Measurements from ENCODE around the gene TXNRD2. TPM values are rescaled to one million over a fixed set of nuclear protein-coding genes. Genes with fewer than 3 reads are reported as not detected.

TXNRD2 gene
- total RNA-seq, 1 donor from 2014 or later: 104 TPM

DNA sequence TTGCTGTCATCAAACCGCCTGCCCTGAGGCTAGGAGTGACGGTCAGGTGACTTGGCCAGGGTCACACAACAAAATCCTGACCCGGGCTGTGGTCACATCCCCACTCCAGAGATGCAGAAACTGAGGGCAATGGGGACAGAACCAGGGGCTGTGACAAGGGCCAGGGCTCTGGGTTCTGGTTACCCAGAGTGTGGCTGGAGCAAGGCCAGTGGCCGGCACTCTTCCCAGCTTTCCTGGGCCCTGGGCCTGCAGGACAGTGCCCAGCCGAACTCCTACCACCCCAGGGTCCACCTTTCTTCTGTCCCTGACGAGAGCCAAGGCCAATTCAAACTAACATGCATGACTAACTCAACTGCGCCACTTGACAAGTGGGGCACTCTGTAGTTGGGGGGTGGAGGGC, 39.1 kb upstream of the TXNRD2 start:
- no peak for DNase-seq (ENCODE audit: extremely low read depth, low read depth, low spot score)

DNA sequence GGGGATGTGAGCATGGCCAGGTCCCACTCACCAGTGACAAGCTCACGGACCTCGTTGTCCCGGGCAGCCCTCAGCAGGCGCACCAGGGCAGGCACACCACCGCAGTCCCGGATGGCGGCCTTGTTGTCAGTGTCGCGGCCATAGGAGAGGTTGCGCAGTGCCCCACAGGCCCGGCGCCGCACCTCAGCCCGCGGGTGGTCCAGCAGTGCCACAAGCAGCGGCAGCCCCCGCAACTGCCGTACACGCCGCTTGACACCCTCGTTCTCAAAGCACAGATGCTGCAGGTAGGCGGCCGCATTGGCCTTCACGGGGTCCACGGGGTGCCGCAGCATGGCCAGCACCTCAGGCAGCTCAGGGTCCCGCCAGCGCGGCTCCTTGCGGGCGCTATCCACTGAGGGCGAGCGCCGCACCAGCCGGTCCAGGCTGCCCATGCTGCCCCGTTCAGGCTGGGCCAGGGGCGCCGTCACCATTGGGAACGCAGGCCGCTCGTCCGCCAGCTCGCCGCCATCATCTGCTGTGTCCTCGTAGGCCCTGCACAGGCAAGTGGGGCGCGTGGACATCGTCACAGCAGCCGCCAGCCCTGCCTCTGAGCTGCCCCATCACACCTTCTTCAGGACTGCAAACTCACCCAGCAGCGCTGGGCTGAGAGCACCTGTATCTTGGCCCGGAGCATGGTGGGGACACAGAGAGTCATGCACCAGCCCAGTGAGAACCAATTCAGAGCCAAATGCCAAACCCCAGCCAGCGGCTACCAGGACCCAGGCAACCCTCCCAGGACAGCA, 38.3 kb upstream of the TXNRD2 start:
- DNase-seq (ENCODE audit: extremely low read depth, low read depth, low spot score): no peak

DNA sequence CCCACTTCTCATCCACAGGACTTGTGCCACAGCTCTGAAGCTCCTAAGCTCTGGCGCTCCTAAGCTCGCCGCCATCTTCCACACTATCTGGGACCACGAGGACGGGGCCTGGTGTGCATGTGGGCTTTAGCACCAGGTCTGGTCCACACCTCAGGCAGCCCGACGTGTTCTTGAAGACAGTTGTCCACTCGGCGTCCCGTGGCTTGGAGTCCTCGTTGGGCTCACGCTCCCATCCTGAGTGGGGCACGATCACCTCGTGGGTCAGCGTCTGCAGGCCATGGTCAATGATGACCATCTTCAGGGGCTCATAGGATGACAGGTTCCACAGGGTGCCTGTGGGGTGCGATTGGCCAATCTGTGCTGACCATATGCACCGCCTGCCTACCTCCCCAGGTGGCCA, 37.1 kb upstream of the TXNRD2 start:
- no peak for DNase-seq (ENCODE audit: extremely low read depth, low read depth, low spot score)

DNA sequence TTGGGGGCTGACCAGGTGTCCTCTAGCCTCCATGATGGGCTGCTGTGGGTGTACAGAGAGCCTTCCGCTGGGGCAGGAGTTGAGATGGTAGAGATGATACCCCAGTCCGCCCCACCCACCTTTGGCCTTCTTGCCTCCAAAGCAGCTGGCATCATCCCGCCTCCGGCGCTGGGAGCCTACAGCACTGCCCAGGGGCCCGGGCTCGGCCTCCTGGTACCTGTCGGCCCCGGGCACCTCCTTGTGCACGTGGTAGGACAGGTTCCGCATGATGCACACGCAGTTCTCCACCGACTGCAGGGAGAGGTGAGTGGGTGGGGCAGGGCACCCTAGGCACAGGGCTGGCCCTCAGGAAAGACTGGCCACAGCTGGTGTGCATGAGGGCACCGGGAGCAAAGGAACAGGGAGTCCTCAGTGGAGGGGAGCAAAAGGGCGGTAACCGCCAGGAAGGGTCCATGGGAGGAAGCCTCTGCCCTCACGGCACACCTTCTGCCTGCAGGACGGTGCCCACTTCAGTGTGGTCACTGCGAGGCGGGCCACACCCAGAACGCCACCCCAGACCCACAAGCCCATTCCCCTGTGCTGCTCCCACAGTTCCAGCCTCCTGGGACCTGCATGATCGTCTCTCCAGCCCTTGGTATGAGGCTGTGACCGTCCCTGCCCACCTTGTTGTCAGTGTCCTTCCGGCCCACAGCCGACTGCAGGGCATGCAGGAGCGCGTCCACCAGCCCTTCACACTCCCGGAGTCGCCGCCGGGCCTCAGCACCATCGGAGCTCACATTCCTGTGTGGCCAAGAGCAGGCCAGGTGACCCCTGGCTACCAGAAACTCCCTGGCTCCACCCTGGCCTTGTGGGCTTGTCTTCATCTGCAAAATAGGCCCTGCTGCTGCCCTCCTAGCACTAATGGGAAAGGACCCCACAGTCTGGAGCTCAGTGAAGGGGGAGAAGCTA, 36.0 kb upstream of the TXNRD2 start:
- no peak for DNase-seq (ENCODE audit: extremely low read depth, low read depth, low spot score)

GRCh38 chr22:19976671-19977070, 35.1 kb upstream of the TXNRD2 start:
- DNase-seq (ENCODE audit: extremely low read depth, low read depth, low spot score): no peak

DNA sequence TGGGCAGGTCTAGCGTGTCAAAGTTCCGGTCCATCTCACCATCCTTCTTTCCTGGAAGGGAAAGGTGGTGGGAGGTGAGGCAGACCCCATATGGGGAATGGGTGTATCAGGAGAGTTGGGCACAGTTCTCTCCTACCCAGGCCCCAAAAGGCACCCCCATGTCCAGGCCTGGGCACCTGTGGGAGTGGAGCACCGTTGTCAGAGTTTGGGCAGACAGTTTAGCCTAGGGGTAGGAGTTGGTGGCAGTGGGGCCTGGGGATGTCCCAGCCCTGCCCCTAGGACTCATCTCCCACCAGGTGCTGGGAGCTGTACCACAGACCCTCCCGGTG, 34.1 kb upstream of the TXNRD2 start:
- DNase-seq (ENCODE audit: extremely low read depth, low read depth, low spot score): no peak

- DNase-seq (ENCODE audit: extremely low read depth, low read depth, low spot score): no peak
These were observed 33.5 kb upstream of the TXNRD2 start for GRCh38 chr22:19974935-19975706.

DNA sequence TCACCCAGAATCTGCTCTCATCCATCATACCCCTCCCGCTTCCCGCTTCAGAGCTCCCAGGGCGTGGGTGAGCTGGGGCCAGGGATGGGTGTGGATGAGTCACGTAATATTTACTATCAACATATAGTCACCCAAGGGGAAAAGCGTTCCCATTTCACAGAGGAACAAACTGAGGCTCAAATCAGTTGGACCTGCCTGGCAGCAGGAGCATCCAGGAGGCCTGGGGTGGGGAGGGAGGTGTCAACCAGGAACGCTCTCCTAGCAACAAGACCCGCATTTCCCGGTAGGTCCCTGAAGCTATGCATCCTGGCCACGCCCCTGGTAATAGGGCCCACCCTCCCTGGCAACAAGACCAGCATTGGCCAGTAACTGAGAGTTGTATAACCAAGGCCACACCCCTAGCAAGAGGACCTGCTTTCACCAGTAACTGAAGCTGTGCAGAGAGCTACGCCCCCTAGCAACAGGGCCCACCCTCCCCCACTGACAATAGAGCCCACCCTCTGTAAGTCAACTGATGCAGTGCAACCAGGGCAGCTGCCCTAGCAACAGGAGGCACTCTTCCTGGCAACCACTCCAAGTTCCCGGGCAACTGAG, 32.7 kb upstream of the TXNRD2 start:
- no peak for DNase-seq (ENCODE audit: extremely low read depth, low read depth, low spot score)

DNA sequence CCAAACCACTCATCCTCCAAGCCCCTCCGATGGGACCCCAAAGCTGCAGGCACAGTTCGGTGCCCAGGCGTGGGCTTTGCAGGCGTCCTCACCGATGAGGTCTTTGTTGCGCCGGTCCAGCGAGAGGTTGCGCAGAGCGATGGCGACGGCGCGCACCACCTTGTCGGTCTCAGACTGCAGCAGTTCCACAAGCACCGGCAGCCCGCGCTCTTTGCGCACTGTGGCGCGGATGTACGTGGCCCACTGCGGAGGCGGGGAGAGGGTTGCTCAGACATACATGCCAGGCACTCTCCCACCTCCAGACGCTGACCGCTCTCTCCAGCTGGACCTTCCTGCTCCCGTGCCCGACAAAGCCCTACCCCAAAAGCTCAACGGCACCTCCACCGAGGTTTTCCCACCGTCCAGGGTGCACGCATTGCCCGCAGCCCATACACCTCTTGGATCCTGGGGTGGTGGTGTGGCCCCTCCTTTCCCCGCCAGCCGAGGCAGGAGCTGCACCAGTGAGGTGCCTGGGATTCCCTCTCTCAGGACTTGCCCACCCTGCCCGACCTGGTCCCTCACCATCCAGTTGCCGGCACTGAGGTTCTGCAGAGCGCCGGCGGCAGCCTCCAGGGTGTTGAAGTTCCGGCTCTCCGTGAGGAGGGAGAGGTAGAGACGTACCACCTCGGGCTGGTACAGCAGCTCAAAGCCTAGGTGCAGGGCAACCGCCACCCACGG, 32.1 kb upstream of the TXNRD2 start:
- no peak for DNase-seq (ENCODE audit: extremely low read depth, low read depth, low spot score)

- DNase-seq (ENCODE audit: extremely low read depth, low read depth, low spot score): no peak
These were observed 31.3 kb upstream of the TXNRD2 start for GRCh38 chr22:19972652-19973550.

- DNase-seq (ENCODE audit: extremely low read depth, low read depth, low spot score): no peak
These were observed 30.6 kb upstream of the TXNRD2 start for GRCh38 chr22:19972251-19972650.

DNA sequence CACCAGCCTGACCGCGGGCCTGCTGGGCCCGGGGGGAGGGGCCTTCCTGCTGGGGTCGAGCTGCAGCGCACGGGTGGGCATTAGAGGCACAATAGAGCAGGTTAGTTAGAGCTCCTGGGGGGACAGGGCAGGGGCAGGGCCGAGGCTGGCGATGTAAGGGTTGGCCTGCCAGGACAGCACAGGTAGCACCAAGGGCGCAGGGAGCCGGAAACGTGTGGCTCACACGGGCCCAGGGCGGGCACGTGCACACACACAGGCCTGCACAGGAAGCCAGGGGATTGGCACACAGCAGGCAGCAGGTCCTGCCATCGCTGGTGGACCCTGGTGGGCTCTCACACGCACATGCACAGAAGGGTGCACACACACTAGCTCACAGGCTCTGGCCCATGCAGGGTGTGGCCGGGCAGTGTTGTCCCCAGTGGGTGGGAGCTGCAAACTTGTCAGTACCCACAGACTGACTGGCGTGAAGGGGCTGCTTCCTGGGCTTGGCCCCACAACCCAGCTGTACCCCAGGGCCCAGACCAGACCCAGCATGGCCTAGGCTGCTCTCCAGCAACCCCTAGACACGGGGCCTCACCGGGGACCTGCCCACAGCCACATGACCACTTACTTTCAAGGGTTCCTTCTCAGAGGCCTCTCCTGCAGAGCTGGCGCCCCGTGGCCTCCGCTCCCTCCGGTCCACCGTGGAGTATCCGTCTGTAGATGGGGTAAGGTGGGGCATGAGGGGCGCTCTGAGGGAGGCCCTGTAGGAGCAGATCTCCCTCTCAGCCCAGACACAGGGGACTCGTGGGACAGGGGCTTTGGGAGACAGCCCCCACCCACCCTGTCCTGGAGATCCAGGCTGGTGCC, 29.9 kb upstream of the TXNRD2 start:
- no peak for DNase-seq (ENCODE audit: extremely low read depth, low read depth, low spot score)

- DNase-seq (ENCODE audit: extremely low read depth, low read depth, low spot score): no peak
These were observed 29.1 kb upstream of the TXNRD2 start for GRCh38 chr22:19970479-19971275.

DNA sequence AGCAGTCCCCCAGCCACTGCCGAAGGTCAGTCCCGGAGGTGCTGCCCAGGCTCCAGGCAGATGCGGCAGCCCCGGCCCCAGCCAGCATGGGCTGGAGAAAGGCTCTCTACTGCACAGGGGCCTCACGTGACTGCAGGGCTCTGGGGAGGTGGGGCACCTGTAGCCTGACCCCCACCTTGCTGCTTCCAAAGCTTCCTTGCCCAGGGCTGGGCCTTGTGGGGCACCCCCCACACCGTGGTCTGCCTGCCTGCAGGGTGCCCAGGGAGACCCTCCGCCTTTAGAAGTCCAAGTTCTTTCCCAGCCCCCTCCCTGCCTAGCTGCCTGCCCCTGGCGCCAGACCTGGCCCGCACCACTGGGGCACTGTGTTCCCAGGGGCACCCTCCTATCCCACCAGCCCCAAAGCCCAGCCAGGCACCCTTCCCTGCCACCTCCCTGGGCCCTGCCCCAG, 28.4 kb upstream of the TXNRD2 start:
- no peak for DNase-seq (ENCODE audit: extremely low read depth, low read depth, low spot score)

GRCh38 chr22:19969141-19969928, 27.7 kb upstream of the TXNRD2 start:
- no peak for DNase-seq (ENCODE audit: extremely low read depth, low read depth, low spot score)

DNA sequence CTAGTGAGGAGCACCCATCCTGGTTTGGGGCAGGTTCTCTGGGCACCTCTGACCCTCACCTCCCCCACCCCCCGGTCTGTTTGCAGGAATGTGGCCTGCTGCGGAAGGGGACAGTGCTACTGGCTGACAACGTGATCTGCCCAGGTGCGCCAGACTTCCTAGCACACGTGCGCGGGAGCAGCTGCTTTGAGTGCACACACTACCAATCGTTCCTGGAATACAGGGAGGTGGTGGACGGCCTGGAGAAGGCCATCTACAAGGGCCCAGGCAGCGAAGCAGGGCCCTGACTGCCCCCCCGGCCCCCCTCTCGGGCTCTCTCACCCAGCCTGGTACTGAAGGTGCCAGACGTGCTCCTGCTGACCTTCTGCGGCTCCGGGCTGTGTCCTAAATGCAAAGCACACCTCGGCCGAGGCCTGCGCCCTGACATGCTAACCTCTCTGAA, 26.9 kb upstream of the TXNRD2 start:
- no peak for DNase-seq (ENCODE audit: extremely low read depth, low read depth, low spot score)

Data from glomerular endothelial cell (primary cell).